DMS53 (cell line): ENCODE data around the gene PRKAG1.

ENCODE experiments used
- DNase-seq: peaks from one replicate; lab custom pipeline; 2025; lab: John Stamatoyannopoulos, UW

The PRKAG1 gene

GRCh38 chr12:49010092-49010668 is 8.4 kb downstream of the PRKAG1 start:
- no peak for DNase-seq

- peak; percentile 22 for DNase-seq
Measured at GRCh38 chr12:49008943-49009342, 9.6 kb downstream of the PRKAG1 start.

- no peak for DNase-seq
Measured at GRCh38 chr12:49000346-49000745, 18.2 kb downstream of the PRKAG1 start.

DNA sequence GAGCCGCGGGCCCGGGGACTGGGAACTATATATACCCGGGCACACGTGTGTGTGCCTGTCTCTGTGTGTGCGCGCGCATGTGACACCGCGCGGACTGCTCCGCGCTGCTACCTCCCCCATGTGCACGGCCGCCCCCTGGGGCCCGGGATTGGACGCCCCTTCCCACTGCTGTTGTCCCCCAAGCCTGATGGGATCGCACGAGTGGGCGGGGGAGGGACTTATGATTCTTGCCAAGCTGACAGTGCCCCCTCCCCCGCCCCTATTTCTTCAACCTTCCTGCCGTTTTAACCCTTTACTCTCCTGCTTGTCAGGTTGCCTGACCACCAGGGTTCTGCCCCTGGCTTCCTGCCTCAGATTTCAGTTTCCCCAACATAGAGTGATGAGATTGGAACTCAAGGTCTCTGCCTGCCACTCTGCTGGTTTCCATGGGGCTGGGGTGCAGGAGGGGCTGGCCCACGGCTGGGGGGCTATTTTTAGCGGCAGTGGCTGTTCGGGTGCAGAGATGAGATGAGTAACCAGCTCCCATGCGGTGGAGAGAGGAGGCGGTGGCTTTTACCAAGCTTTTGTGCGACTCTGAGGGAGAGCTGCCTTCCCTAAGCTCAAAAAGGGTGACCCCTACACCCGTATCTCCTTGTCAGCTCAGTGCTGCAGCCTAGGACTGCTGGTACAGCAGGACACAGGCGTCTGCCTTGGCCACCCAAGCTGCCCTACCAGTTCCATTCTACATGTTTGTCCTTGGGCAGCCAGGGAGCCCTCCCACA is 19.0 kb downstream of the PRKAG1 start, which contains the start of gene DDN:
Gene DDN, minus strand, starts transcription at position 5 of the 761 bp plus-strand sequence. CDS start 88 bp downstream, outside the sequence.
- peak; percentile 84 for DNase-seq

- peak; percentile 81 for DNase-seq
Measured at GRCh38 chr12:48998497-48999353, 19.9 kb downstream of the PRKAG1 start.

- peak; percentile 85 for DNase-seq
Measured at GRCh38 chr12:48997719-48998496, 20.7 kb downstream of the PRKAG1 start.

DNA sequence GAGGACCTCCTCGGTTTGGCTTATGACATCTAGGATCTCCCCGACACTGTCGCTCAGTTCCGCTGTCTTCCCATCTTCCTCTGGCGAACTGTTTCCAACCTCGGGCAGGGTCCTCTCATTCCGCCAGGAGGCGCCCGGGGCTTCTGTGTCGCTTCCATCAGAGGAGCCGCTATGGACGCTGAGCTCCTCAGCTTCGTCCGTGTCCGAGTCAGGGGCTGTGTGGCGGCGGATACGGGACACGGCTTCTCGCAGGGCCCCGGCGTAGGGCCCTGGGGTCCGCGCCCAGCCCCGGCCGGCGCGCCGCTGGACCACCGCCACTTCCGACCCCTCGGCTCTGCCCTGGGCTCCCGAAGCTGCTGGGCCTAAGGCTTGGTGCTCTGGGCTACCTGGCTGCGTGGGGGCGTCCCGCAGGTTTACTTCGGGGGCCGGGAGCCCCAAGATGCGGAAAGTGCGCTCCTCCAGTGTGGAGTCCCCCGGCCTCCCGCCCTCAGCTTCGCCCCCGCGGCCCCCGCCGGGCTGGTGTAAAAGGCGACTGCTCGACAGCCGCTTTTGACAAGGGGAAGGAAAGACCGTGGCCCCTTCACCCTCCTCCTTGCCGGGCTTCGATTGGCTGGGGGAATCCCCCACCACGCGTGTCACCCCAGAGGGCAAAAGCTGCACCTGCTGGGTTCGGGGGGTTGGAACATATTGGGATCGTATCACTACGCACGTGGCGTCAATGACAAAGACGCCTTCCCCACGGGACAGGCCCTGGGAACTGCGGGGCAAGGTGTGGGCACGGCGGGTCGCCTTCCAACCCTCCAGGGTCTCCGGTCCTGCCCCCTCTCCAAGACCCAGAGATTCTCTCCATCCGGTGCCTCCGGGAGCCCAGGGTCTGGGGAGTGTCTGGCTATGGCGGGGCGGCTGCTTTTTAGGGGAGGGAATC is 21.5 kb downstream of the PRKAG1 start:
- DNase-seq, result peak; percentile 94

- DNase-seq, result peak; percentile 93
Measured at GRCh38 chr12:48995086-48995879, 23.3 kb downstream of the PRKAG1 start.

DNA sequence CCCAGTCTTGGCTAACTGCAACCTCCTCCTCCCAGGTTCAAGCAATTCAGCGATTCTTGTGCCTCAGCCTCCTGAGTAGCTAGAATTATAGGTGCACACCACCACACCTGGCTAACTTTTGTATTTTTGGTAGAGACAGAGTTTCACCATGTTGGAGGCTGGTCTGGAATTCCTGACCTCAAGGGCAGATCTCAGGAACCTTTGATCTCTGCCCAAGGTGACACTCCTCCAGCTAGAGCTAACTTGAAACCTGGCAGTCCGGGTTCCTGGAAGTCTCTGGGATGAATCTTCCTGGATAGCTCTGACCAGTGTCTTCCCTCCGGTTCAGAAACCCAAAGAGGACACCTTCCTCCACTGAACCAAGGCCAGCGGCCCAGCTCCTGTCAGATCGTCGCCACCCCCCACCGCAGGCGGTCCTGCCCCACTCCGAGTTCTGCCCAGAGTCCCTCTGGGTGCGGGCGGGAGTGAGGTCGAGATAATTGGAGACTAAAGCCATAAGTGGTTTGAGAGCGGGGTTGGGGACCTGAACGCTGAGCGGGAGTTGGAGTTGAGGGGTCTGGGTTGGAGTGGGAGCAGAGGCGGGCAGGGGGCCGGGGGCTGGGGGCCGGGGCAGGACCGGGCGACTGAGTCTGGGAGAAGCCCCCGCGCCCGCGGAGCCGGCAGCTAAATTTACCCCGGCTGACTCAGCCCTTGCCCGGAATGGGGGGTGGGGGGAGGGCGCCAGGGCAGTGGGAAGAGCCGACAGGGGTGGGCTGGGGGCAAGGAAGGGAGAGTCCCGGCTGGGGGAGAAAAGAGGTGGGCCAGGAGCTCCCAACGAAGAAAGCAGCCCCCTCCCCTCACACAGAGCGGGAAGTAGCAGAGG is 24.1 kb downstream of the PRKAG1 start:
- no peak for DNase-seq

DNA sequence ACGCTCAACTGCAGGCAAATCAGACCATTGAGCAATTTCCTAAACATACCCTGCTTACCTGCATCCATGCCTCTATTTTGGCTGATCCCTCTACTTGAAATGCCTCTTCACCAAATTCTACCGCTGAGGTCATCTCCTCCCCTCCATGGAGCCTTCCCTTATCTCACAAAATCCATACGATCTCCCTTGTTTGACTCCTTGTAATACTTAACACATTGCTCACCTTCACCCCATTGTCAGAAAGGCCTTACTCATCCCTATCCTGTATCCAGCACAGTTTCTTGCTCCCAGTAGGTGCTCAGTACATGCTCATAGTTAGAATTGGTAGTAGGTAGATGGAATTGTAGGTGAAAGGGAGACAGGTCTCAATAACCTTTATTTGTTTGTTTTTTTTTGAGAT is 24.8 kb downstream of the PRKAG1 start:
- no peak for DNase-seq

- peak; percentile 50 for DNase-seq
Measured at GRCh38 chr12:48991247-48992050, 27.1 kb downstream of the PRKAG1 start.

DNA sequence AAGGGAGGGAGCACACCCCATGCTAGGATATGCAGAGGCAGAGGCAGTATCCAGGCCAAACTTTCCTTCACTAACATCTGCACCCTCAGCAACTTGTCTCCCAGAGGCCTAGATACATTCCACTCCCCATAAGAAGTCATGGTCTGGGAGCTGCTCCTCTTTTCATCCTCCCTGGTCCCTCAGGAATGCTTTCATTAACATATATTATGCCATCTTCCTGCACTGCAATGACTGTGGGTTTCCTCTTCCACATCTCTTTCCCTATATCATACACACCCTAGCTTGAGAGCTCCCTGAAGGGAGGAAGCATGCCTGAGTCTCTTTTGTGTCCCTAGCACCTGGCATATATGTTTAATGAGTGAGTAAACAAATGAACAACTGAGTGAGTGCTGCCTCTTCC is 28.0 kb downstream of the PRKAG1 start:
- peak; percentile 85 for DNase-seq

DNA sequence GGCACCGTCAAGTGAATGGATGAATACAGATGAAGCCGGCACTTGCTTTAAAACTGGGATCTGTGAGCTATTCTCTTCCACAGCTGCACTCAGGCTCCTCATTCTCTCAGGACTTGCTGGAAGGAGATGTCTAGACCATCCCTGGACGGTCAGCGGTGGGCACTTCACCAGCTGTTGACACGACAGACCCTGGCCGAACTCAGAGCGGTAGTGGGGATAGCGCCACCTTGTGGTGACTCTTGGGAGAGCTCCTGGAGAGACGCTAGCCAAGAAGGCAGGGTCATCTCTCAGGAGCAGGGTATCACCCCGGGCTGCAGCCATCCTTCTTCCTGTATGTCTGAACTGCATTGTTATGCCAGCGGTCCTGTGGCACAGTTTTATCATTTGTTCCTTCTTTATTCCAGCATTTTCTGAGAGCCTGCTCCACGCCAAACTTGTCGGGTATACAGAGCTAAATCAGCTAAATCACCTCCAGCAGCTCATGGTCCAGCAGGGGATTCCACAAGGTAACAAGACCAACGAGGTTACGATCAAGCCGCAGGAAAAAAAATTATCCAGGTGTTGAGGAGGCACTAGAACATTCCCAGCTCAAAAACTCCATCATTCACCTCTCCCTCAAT is 30.4 kb downstream of the PRKAG1 start:
- DNase-seq, result peak; percentile 75

DNA sequence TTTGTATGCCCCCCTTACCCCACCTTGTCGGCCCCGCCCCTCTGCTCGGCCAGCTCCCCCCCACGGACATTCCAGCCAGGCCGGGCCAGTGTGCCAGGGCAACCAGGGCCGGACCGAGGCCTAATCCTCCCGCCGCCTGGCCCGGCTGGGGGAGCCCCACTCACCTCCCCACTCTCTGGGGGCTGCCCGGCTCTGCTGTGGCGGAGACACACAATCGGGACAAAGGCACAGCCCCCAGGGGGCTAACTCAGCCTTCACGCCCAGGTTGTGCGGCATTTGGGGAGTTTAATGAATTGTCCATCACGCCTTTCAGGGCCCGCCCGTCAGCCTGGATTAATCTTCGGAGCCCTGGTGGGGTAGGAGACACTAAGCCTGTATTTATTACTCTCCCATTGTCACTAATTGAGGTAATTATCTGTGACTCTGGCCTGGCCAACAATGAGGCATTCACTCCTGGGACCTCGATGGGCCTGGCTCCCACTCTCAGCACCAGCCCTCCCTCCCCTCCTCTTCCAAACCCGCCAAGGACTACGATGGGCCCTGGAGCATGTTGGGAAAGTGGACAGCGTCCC is 31.8 kb downstream of the PRKAG1 start:
- DNase-seq, result no peak

- no peak for DNase-seq
Measured at GRCh38 chr12:48985901-48986300, 32.7 kb downstream of the PRKAG1 start.

DNA sequence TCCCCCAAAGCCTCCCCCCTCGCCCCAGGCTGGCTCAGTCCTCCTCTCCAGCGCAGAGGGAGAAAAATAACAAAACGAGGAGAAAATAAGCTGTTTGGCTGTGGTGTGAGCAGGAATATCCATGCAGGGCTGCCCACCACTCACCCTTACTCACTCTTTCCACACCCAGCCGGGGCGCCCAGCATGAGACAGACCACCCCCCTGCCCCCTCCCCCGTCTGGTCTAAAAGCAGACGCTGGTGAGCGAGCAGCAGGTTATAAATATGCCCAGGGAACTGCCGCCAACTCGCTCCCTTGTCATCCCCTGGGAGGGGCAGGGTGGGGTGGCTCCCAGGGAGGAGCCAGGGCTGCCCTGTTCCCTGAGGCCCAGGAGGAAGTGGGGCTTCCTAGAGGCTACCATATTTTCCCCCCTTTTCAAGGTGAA is 33.1 kb downstream of the PRKAG1 start:
- DNase-seq, result no peak

DNA sequence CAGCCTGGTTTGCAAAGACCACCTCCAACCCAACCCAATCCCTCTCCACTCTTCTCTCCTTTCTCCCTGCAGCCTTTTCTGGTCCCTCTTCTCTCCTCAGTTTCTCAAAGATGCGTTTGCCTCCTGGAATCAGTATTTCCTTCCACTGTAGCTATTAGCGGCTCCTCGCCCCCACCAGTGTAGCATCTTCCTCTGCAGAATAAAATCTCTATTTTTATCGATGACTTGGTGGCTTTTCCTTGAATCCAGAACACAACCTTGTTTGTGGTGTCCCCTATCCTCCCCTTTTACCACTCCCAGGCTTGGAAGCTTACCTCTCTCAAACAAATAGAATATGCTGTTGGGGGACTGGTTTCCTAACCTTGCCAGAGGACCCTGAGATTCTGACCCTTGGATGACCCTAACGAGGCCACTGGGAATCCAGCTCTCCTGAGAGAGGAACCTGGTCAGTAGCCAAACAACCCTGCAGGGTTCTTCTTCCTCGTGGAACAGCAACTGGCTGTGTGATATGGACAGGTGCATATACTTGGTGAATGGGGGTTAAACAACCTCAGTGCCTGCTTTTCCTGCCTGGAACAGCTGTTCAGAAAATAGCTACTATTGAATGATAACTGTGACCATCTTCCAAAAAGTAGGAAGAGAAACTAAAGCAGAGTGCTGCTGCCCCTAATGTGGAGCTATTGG is 36.0 kb downstream of the PRKAG1 start:
- DNase-seq, result no peak
